Measurements from ENCODE around the gene HMGN3. TPM values are rescaled to one million over a fixed set of nuclear protein-coding genes. Genes with fewer than 3 reads are reported as not detected.

The HMGN3 gene
- total and polyA plus RNA-seq, 2 donors (not counting 3 experiments of a cell fraction or from before 2014, with no cell fraction given) = 40.1 to 75.1 TPM

DNA sequence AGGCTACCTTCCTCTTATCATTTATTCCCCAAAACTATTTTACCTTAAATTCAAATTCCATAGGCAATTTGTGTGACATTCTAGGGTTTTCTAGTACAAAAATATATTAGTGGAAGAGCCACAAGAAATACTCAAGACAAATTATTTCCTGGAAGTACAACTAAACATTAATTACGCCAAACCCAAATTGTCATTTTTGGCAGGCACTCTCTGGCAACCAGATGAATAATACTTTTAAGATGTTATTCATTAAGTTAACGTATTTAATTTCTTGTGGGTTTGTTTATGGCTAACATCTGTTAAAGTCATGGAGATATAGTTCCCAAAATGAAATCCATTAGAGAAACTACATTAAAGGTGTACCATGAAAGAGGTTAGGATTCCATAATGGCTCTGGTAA lies 40.5 kb downstream of the HMGN3 start:
- no peaks in the 10 kb centered on the region for H3K36me3 ChIP-seq (ENCODE audit: control insufficient read depth in 2 of 2, extremely low read depth in 1 of 2, insufficient read depth in 2 of 2, low read length in 2 of 2)
- no peak for TF ChIP-seq GATA2 (IDR thresholded peaks at IDR 0.05; ENCODE audit: insufficient read depth, insufficient read length, low read depth, low read length)
- TF ChIP-seq POLR2AphosphoS5 (IDR thresholded peaks at IDR 0.05; ENCODE audit: insufficient read depth, low read depth, low read length) = no peak
- no peak for TF ChIP-seq MYC (IDR thresholded peaks at IDR 0.05; ENCODE audit: low read depth, low read length)
- TF ChIP-seq, protein P1, sequence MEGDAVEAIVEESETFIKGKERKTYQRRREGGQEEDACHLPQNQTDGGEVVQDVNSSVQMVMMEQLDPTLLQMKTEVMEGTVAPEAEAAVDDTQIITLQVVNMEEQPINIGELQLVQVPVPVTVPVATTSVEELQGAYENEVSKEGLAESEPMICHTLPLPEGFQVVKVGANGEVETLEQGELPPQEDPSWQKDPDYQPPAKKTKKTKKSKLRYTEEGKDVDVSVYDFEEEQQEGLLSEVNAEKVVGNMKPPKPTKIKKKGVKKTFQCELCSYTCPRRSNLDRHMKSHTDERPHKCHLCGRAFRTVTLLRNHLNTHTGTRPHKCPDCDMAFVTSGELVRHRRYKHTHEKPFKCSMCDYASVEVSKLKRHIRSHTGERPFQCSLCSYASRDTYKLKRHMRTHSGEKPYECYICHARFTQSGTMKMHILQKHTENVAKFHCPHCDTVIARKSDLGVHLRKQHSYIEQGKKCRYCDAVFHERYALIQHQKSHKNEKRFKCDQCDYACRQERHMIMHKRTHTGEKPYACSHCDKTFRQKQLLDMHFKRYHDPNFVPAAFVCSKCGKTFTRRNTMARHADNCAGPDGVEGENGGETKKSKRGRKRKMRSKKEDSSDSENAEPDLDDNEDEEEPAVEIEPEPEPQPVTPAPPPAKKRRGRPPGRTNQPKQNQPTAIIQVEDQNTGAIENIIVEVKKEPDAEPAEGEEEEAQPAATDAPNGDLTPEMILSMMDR (IDR thresholded peaks at IDR 0.05; ENCODE audit: extremely low read depth in 1 of 2, insufficient read depth in 1 of 2, low read depth in 1 of 2, low read length in 2 of 2) = no peak
- no peak for TF ChIP-seq POLR2A (IDR thresholded peaks at IDR 0.05; ENCODE audit: low read depth, low read length)
- no peak for TF ChIP-seq EZH2 (IDR thresholded peaks at IDR 0.05; ENCODE audit: borderline replicate concordance, low read depth, low read length, severe bottlenecking)
- intact Hi-C loops (cut with micrococcal nuclease) = no loop called here
- ChIA-PET POLR2A (no interaction called here), CTCF (interaction anchor here (0.6 kb wide), 1 partner anchor 118 kb away, joined by 3 read pairs; no protein-coding TSS in a partner anchor)
- no peak overlapping the region for H3K4me2 ChIP-seq (ENCODE audit: insufficient read depth, low read length)
- no peaks in the 10 kb centered on the region for H3K4me1 ChIP-seq (ENCODE audit: control insufficient read depth, extremely low read depth, insufficient read depth, low read length)
- FAIRE-seq = no peak
- no peaks in the 10 kb centered on the region for H3K79me2 ChIP-seq (ENCODE audit: control insufficient read depth, insufficient read depth, low read length)
- no peak overlapping the region for H3K27ac ChIP-seq (ENCODE audit: insufficient read depth, low read depth, low read length)
- H3K9ac ChIP-seq (replicated peaks; ENCODE audit: extremely low read depth, insufficient read depth, low read length) = no peak overlapping the region
- no peaks in the 10 kb centered on the region for H4K20me1 ChIP-seq (replicated peaks; ENCODE audit: control insufficient read depth, extremely low read depth, insufficient read depth, low read length)
- no peaks in the 10 kb centered on the region for H3K9me1 ChIP-seq (replicated peaks; ENCODE audit: control insufficient read depth, extremely low read depth, insufficient read depth, low read length)
- H3K4me3 ChIP-seq (replicated peaks in 1 of 3; ENCODE audit: insufficient read depth in 1 of 3, low read depth in 1 of 3, low read length in 3 of 3) = no peak overlapping the region
- BruUV-seq (replicated peaks) = no TSS peak
- no peaks in the 10 kb centered on the region for H3K27me3 ChIP-seq (ENCODE audit: control insufficient read depth in 2 of 2, insufficient read depth in 2 of 2, low read length in 2 of 2)
- no peaks in the 10 kb centered on the region for H3K9me3 ChIP-seq (replicated peaks; ENCODE audit: control insufficient read depth, insufficient read depth, low read length)
- H2AFZ ChIP-seq (ENCODE audit: low read depth, low read length) = no peak overlapping the region
- no peak for DNase-seq (ENCODE audit: low read depth, low spot score)
- dilution Hi-C loops (cut with MboI; ENCODE audit: extremely low pct_ligation_motif_present, low sequenced_read_pairs) = no loop called here
